Measurements from ENCODE around the gene SULT1A3. TPM values are rescaled to one million over a fixed set of nuclear protein-coding genes. Genes with fewer than 3 reads are reported as not detected.
"Not testable (repeated sequence)": the region's sequence is repeated elsewhere in the genome, so short reads cannot be mapped to it uniquely, and the experiment has no call there.

Gene SULT1A3
- 10 to 100 TPM; 28.9 to 32.8 TPM for total RNA-seq

DNA sequence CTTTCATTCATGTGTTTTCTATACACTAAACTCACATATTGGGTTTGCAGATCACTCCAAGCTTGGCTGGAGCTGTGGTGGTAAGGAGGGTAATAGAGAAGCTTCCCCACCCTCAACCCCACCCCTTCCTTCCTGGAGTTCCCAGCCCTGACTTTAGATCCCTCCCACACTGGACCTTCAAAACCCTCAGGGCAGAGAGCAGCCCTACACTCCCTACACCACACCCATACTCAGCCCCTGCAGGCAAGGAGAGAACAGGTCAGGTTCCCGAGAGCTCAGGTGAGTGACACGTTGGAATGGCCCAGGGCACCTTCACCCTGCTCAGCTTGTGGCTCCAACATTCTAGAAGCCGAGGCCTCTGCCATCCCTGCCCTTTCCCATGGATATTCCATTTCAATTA lies at the start of gene SULT1A3:
TSS of gene SULT1A3 (plus strand) at position 207 of the 400 bp plus-strand sequence. CDS start 1,474 bp downstream, outside the sequence.
- POLR2A ChIA-PET; H3K4me1 Mint-ChIP-seq (ENCODE audit: low read depth); DNase-seq; H3K9me3 Mint-ChIP-seq (ENCODE audit: insufficient read depth); CTCF ChIA-PET; H3K27me3 Mint-ChIP-seq (ENCODE audit: low read depth); ATAC-seq; H3K4me3 Mint-ChIP-seq; H3K27ac Mint-ChIP-seq; H3K36me3 Mint-ChIP-seq (ENCODE audit: low read depth): not testable (repeated sequence)

DNA sequence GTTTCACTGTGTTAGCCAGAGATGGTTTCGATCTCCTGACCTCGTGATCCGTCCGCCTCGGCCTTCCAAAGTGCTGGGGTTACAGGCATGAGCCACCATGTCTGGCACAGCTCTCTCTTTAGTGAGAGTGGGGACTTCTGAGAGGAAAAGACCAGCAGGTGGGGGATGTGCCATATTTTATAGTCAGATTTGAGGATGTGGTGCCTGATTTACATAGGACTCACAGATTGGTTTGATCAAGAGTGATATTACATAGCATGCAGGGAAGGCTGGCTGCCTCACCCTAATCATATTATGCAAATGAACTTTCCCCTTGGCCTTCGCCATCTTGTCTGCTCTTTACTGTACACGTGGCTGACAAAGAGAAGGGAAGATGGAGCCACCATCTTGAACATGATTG lies 48.0 kb upstream of the SULT1A3 start:
- CTCF ChIA-PET = interaction anchor here (0.7 to 1.6 kb wide), 2 partner anchors 8 to 59 kb away, joined by 3 to 4 read pairs; partner anchors contain the start of gene TBX6
- no peaks in the 10 kb centered on the region for H3K27me3 Mint-ChIP-seq (ENCODE audit: low read depth)
- peaks cover 1% of the 10 kb centered on the region for H3K4me1 Mint-ChIP-seq (ENCODE audit: low read depth)
- POLR2A ChIA-PET = no interaction called here
- DNase-seq (no peak), ATAC-seq (no peak)
- no peak overlapping the region for H3K27ac Mint-ChIP-seq
- H3K9me3 Mint-ChIP-seq (ENCODE audit: insufficient read depth) = peaks cover 14% of the 10 kb centered on the region
- peaks cover 8% of the 10 kb centered on the region for H3K36me3 Mint-ChIP-seq (ENCODE audit: low read depth)
- no peak overlapping the region for H3K4me3 Mint-ChIP-seq

GRCh38 chr16:30152517-30152916 lies 46.5 kb upstream of the SULT1A3 start:
- H3K4me3 Mint-ChIP-seq = no peak overlapping the region
- H3K4me1 Mint-ChIP-seq (ENCODE audit: low read depth) = peaks cover 1% of the 10 kb centered on the region
- H3K9me3 Mint-ChIP-seq (ENCODE audit: insufficient read depth) = peaks cover 14% of the 10 kb centered on the region
- ChIA-PET CTCF (no interaction called here), POLR2A (no interaction called here)
- H3K27me3 Mint-ChIP-seq (ENCODE audit: low read depth) = no peaks in the 10 kb centered on the region
- DNase-seq = no peak
- peaks cover 9% of the 10 kb centered on the region for H3K36me3 Mint-ChIP-seq (ENCODE audit: low read depth)
- H3K27ac Mint-ChIP-seq = no peak overlapping the region
- no peak for ATAC-seq

GRCh38 chr16:30155188-30155587 lies 43.9 kb upstream of the SULT1A3 start:
- CTCF ChIA-PET = no interaction called here

DNA sequence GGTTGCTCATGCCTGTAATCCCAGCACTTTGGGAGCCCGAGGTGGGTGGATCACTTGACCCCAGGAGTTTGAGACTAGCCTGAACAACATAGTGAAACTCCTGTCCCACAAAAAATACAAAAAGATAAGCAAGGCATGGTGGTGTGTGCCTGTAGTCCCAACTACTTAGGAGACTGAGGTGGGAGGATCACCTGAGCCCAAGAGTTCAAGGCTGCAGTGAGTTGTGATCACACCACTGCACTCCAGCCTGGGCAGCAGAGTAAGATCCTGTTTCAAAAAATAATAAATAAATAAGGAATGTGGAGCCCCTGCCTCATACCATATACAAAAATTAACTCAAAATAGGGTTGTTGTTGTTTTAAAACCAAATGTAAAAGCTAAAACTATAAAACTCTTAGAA lies 41.8 kb upstream of the SULT1A3 start:
- POLR2A ChIA-PET = no interaction called here
- ATAC-seq = no peak

More at GRCh38 chr16:30155188-30155587, 43.9 kb upstream of the SULT1A3 start:
- Mint-ChIP-seq H3K27me3 (ENCODE audit: low read depth) (no peaks in the 10 kb centered on the region), H3K4me1 (ENCODE audit: low read depth) (peaks cover 1% of the 10 kb centered on the region), H3K4me3 (no peak overlapping the region), H3K27ac (no peak overlapping the region), H3K9me3 (ENCODE audit: insufficient read depth) (no peaks in the 10 kb centered on the region), H3K36me3 (ENCODE audit: low read depth) (peaks cover 5% of the 10 kb centered on the region)
- DNase-seq = no peak
- POLR2A ChIA-PET = no interaction called here
- ATAC-seq = no peak

GRCh38 chr16:30163538-30163937 lies 35.5 kb upstream of the SULT1A3 start:
- POLR2A ChIA-PET = no interaction called here
- H3K9me3 Mint-ChIP-seq (ENCODE audit: insufficient read depth) = no peaks in the 10 kb centered on the region
- no peak overlapping the region for H3K4me3 Mint-ChIP-seq
- ATAC-seq (no peak), DNase-seq (no peak)
- CTCF ChIA-PET = interaction anchor here (0.9 kb wide), 1 partner anchor 72 kb away, joined by 3 read pairs; the partner anchor contains the start of gene TBX6
- peaks cover 43% of the 10 kb centered on the region for H3K4me1 Mint-ChIP-seq (ENCODE audit: low read depth)
- H3K36me3 Mint-ChIP-seq (ENCODE audit: low read depth) = peaks cover 3% of the 10 kb centered on the region
- no peaks in the 10 kb centered on the region for H3K27me3 Mint-ChIP-seq (ENCODE audit: low read depth)
- no peak overlapping the region for H3K27ac Mint-ChIP-seq

More for the DNA sequence above, 41.8 kb upstream of the SULT1A3 start:
- H3K36me3 Mint-ChIP-seq (ENCODE audit: low read depth) = peaks cover 1% of the 10 kb centered on the region
- no peak overlapping the region for H3K27ac Mint-ChIP-seq
- DNase-seq = no peak
- no peak overlapping the region for H3K4me3 Mint-ChIP-seq
- no peaks in the 10 kb centered on the region for H3K9me3 Mint-ChIP-seq (ENCODE audit: insufficient read depth)
- CTCF ChIA-PET = interaction anchor here (0.9 kb wide), 2 partner anchors 9 to 65 kb away, joined by 3 read pairs; partner anchors contain the start of gene TBX6
- peaks cover 1% of the 10 kb centered on the region for H3K4me1 Mint-ChIP-seq (ENCODE audit: low read depth)
- H3K27me3 Mint-ChIP-seq (ENCODE audit: low read depth) = no peaks in the 10 kb centered on the region

GRCh38 chr16:30166202-30166902 lies 32.7 kb upstream of the SULT1A3 start:
- ATAC-seq = peak; percentile 71
- Mint-ChIP-seq H3K9me3 (ENCODE audit: insufficient read depth) (no peaks in the 10 kb centered on the region), H3K27me3 (ENCODE audit: low read depth) (no peaks in the 10 kb centered on the region), H3K4me1 (ENCODE audit: low read depth) (peaks cover 43% of the 10 kb centered on the region), H3K36me3 (ENCODE audit: low read depth) (peaks cover 3% of the 10 kb centered on the region), H3K27ac (peak overlapping the region; percentile 77), H3K4me3 (peak overlapping the region; percentile 22)
- DNase-seq = peak; percentile 53
- ChIA-PET POLR2A (interaction anchor here (1.1 kb wide), 1 partner anchor 17 kb away, joined by 5 read pairs; the partner anchor contains the start of gene CORO1A), CTCF (no interaction called here)

- H3K4me3 Mint-ChIP-seq; POLR2A ChIA-PET; CTCF ChIA-PET; DNase-seq; H3K36me3 Mint-ChIP-seq (ENCODE audit: low read depth); H3K9me3 Mint-ChIP-seq (ENCODE audit: insufficient read depth); H3K27me3 Mint-ChIP-seq (ENCODE audit: low read depth); H3K27ac Mint-ChIP-seq; ATAC-seq: not testable (repeated sequence)
- H3K4me1 Mint-ChIP-seq (ENCODE audit: low read depth) = peaks cover 32% of the 10 kb centered on the region
Observed at GRCh38 chr16:30168746-30169145, 30.3 kb upstream of the SULT1A3 start.

DNA sequence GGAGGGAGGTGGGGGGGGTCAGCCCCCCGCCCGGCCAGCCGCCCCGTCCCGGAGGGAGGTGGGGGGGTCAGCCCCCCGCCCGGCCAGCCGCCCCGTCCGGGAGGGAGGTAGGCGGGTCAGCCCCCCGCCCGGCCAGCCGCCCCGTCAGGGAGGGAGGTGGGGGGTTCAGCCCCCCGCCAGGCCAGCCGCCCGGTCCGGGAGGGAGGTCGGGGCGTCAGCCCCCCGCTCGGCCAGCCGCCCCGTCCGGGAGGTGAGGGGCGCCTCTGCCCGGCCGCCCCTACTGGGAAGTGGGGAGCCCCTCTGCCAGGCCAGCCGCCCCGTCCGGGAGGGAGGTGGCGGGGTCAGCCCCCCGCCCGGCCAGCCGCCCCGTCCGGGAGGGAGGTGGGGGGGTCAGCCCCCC lies 29.6 kb upstream of the SULT1A3 start:
- DNase-seq; POLR2A ChIA-PET; CTCF ChIA-PET; ATAC-seq; H3K36me3 Mint-ChIP-seq (ENCODE audit: low read depth); H3K9me3 Mint-ChIP-seq (ENCODE audit: insufficient read depth); H3K4me3 Mint-ChIP-seq; H3K27ac Mint-ChIP-seq; H3K27me3 Mint-ChIP-seq (ENCODE audit: low read depth): not testable (repeated sequence)
- H3K4me1 Mint-ChIP-seq (ENCODE audit: low read depth) = peaks cover 30% of the 10 kb centered on the region

- H3K4me1 Mint-ChIP-seq (ENCODE audit: low read depth) = peaks cover 23% of the 10 kb centered on the region
- H3K27me3 Mint-ChIP-seq (ENCODE audit: low read depth); DNase-seq; ATAC-seq; H3K27ac Mint-ChIP-seq; H3K36me3 Mint-ChIP-seq (ENCODE audit: low read depth); H3K4me3 Mint-ChIP-seq; H3K9me3 Mint-ChIP-seq (ENCODE audit: insufficient read depth); POLR2A ChIA-PET; CTCF ChIA-PET: not testable (repeated sequence)
Observed at GRCh38 chr16:30170145-30170544, 28.9 kb upstream of the SULT1A3 start.

GRCh38 chr16:30173054-30173453 lies 26.0 kb upstream of the SULT1A3 start:
- no peaks in the 10 kb centered on the region for H3K9me3 Mint-ChIP-seq (ENCODE audit: insufficient read depth)
- POLR2A ChIA-PET = interaction anchor here (0.8 kb wide), 1 partner anchor 10 kb away, joined by 3 read pairs; the partner anchor contains the start of gene CORO1A
- H3K4me3 Mint-ChIP-seq = no peak overlapping the region

GRCh38 chr16:30176876-30177275 lies 22.2 kb upstream of the SULT1A3 start:
- not testable (repeated sequence) for H3K4me3 Mint-ChIP-seq; H3K4me1 Mint-ChIP-seq (ENCODE audit: low read depth); H3K9me3 Mint-ChIP-seq (ENCODE audit: insufficient read depth); H3K27ac Mint-ChIP-seq; ATAC-seq; DNase-seq; H3K36me3 Mint-ChIP-seq (ENCODE audit: low read depth); H3K27me3 Mint-ChIP-seq (ENCODE audit: low read depth)
- POLR2A ChIA-PET = interaction anchor here (1.1 kb wide), 1 partner anchor 8 kb away, joined by 4 read pairs; no protein-coding TSS in a partner anchor
- CTCF ChIA-PET = interaction anchor here (1.3 kb wide), 1 partner anchor 9 kb away, joined by 3 read pairs; no protein-coding TSS in a partner anchor

More at GRCh38 chr16:30173054-30173453, 26.0 kb upstream of the SULT1A3 start:
- no peaks in the 10 kb centered on the region for H3K36me3 Mint-ChIP-seq (ENCODE audit: low read depth)
- H3K27me3 Mint-ChIP-seq (ENCODE audit: low read depth) = no peaks in the 10 kb centered on the region
- no peak for ATAC-seq
- CTCF ChIA-PET = no interaction called here
- DNase-seq = no peak
- H3K4me1 Mint-ChIP-seq (ENCODE audit: low read depth) = peaks cover 2% of the 10 kb centered on the region
- no peak overlapping the region for H3K27ac Mint-ChIP-seq
